K562 (cell line): ENCODE data around the gene RNASET2. TPM values are rescaled to one million over a fixed set of nuclear protein-coding genes. Genes with fewer than 3 reads are reported as not detected.

Source experiments
- ATAC-seq: fragments of 200-7000 bp; cut with Tn5 transposase; 3 replicates; pipeline ENCODE4 v1.9.1; 2020; ENCODE audit warnings: moderate library complexity
- BruUV-seq: library from RNA; stranded (reverse); fragments of 400-500 nt; replicated peaks from 2 replicates; lab custom pipeline; 2021; lab: Mats Ljungman, UMichigan
- CTCF ChIA-PET: fragments of 300-600 bp; formaldehyde crosslinking; extraction: SDS; loops from one replicate; lab custom pipeline; 2021; ENCODE audit warnings: low intra/inter-chr PET ratio; lab: Yijun Ruan, JAX
- POLR2A ChIA-PET: fragments of 300-600, 350-650 bp; sonication (Branson Sonifier 250); formaldehyde crosslinking; extraction: SDS; loops from one replicate; lab custom pipeline; 2021; ENCODE audit warnings: antibody characterized with exemption, inconsistent platforms; lab: Yijun Ruan, JAX
- DNase-seq, 4 experiments: peaks; one replicate each; pipeline versions ENCODE4 v3.0.0 to v3.0.0-alpha.2; 2011 to 2018; ENCODE audit warnings: low spot score in 3 of 4, mixed read lengths in 3 of 4; ENCODE audit errors: extremely low read depth in 1 of 4
- FAIRE-seq: peaks from 2 replicates; lab custom pipeline; 2011; peaks lifted over from hg19 to GRCh38; lab: Jason Lieb, UNC
- H2AFZ ChIP-seq: 2 replicates; pipeline ENCODE4 v1.6.0; 2011; ENCODE audit warnings: low read depth, low read length, control low read depth, inconsistent platforms
- H3K27ac ChIP-seq: fragments of 200-600 bp; 3 replicates; pipeline ENCODE4 v1.8.0; 2011; ENCODE audit warnings: low read depth, mild to moderate bottlenecking, control low read depth, inconsistent platforms, low read length, moderate library complexity, mixed read lengths; ENCODE audit errors: extremely low read depth
- H3K27me3 ChIP-seq, 2 experiments: fragments of 300-600 bp in 1 of 2; 2 replicates in 1 of 2; 3 replicates in 1 of 2; pipeline versions ENCODE4 v1.6.0 to v1.8.0; 2011; ENCODE audit warnings: inconsistent platforms in 2 of 2, low read length in 2 of 2, mild to moderate bottlenecking in 1 of 2, mixed read lengths in 1 of 2, moderate library complexity in 1 of 2; ENCODE audit not compliant: control insufficient read depth in 2 of 2, insufficient read depth in 2 of 2
- H3K36me3 ChIP-seq: fragments of 300-600 bp; 3 replicates; pipeline ENCODE4 v1.8.0; 2011; ENCODE audit warnings: mild to moderate bottlenecking, low read length, inconsistent platforms; ENCODE audit not compliant: control insufficient read depth, insufficient read depth
- H3K4me1 ChIP-seq, 2 experiments: fragments of 200-600 bp in 1 of 2; replicated peaks in 1 of 2; 2 replicates in 1 of 2; 3 replicates in 1 of 2; pipeline versions ENCODE4 v1.5.1 to v1.8.0; 2011; ENCODE audit warnings: inconsistent platforms in 2 of 2, low read length in 2 of 2, mild to moderate bottlenecking in 1 of 2, mixed read lengths in 1 of 2, moderate library complexity in 1 of 2; ENCODE audit not compliant: control insufficient read depth in 2 of 2, insufficient read depth in 2 of 2
- H3K4me2 ChIP-seq: 2 replicates; pipeline ENCODE4 v1.6.1; 2011; ENCODE audit warnings: low read length, control low read depth, inconsistent platforms, mixed read lengths; ENCODE audit not compliant: insufficient read depth
- H3K4me3 ChIP-seq: fragments of 200-600 bp; sonication (generic), shearing (Covaris generic); 2 replicates; pipeline ENCODE4 v1.5.1; 2016; ENCODE audit warnings: control low read depth, inconsistent platforms
- H3K79me2 ChIP-seq: fragments of 200-600 bp; 3 replicates; pipeline ENCODE4 v1.8.0; 2011; ENCODE audit warnings: low read length, inconsistent platforms; ENCODE audit not compliant: control insufficient read depth, insufficient read depth
- H3K9ac ChIP-seq, 2 experiments: 2 replicates each; pipeline versions ENCODE4 v1.6.0 to v1.6.1; 2011; ENCODE audit warnings: low read depth in 2 of 2, low read length in 2 of 2, control low read depth in 1 of 2, inconsistent platforms in 1 of 2, mild to moderate bottlenecking in 1 of 2, mixed read lengths in 1 of 2; ENCODE audit not compliant: insufficient read depth in 1 of 2
- H3K9me1 ChIP-seq: one replicate; pipeline ENCODE4 v1.6.0; 2011; ENCODE audit warnings: inconsistent platforms, mild to moderate bottlenecking, low read length, moderate library complexity; ENCODE audit not compliant: control insufficient read depth, insufficient read depth
- H3K9me3 ChIP-seq: replicated peaks from 2 replicates; pipeline ENCODE4 v1.5.1; 2011; ENCODE audit warnings: low read depth, low read length, inconsistent platforms; ENCODE audit not compliant: control insufficient read depth, insufficient read depth
- H4K20me1 ChIP-seq: replicated peaks from 2 replicates; pipeline ENCODE4 v1.6.1; 2011; ENCODE audit warnings: low read length, inconsistent platforms, mixed read lengths; ENCODE audit not compliant: control insufficient read depth, insufficient read depth
- ARHGAP35 ChIP-seq: fragments of 450-650 bp; IDR thresholded peaks from 2 replicates; pipeline ENCODE4 v1.6.1; 2018; ENCODE audit not compliant: partially characterized antibody
- ETS2 ChIP-seq: IDR thresholded peaks from 2 replicates; pipeline ENCODE4 v1.6.1; 2016; ENCODE audit warnings: borderline replicate concordance, missing genetic modification characterization, mild to moderate bottlenecking, moderate library complexity, missing compliant biosample characterization; ENCODE audit not compliant: poor library complexity, severe bottlenecking
- FOS ChIP-seq: IDR thresholded peaks from 3 replicates; pipeline ENCODE4 v1.6.1; 2011; ENCODE audit not compliant: insufficient read length; ENCODE audit errors: extremely low read depth
- ZNF589 ChIP-seq: fragments of 200-800 bp; sonication (Bioruptor generic); IDR thresholded peaks from 2 replicates; pipeline ENCODE4 v1.6.1; 2016; ENCODE audit warnings: low read depth, missing genetic modification characterization, missing compliant biosample characterization
- WGBS: fragments of 100-300 bp; shearing (Covaris generic); methylation state at CpG from one replicate; pipeline ENCODE4 v1.1.6; 2016; ENCODE audit warnings: low coverage, mixed read lengths; ENCODE audit not compliant: insufficient coverage; ENCODE audit errors: missing lambda C conversion rate; 5-methylcytosine and 5-hydroxymethylcytosine counted together
- in situ Hi-C: fragments of 300-500 bp; cut with MboI; formaldehyde crosslinking; loops from 4 replicates; pipeline ENCODE4 v1.15.0; 2018; ENCODE audit warnings: inconsistent platforms, mixed read lengths
- intact Hi-C: fragments of 100-400 bp; cut with micrococcal nuclease; formaldehyde crosslinking; loops from 2 replicates; pipeline ENCODE4 v1.14.2; 2022
- polyA plus RNA-seq, 8 experiments: library from polyadenylated mRNA; depleted of rRNA in 4 of 8; stranded (reverse) in 5 of 8; unstranded in 3 of 8; fragments of >200 nt; fragmentation: Nextera tagmentation in 2 of 8; fragmentation: Illumina TruSeq in 1 of 8; extraction: Ambion mirVana in 2 of 8; extraction: Trizol in 1 of 8; gene quantifications; 2 replicates each; pipeline versions ENCODE4 v1.2.1 to v1.2.3, GENCODE V29; 2011 to 2014; ENCODE audit warnings: inconsistent platforms in 1 of 8, missing spikeins in 1 of 8
- total RNA-seq, 7 experiments: library from RNA; depleted of rRNA in 6 of 7; stranded (reverse); fragments of >200 nt in 6 of 7; fragmentation: Illumina TruSeq in 2 of 7; extraction: Trizol in 2 of 7; gene quantifications; 2 replicates each; pipeline versions ENCODE4 v1.2.1 to v1.2.3, GENCODE V29; 2011 to 2021; ENCODE audit warnings: low replicate concordance in 1 of 7
- TF ChIP-seq, protein P1 (sequence below), 2 experiments: fragments of 450-650 bp; conservative IDR thresholded peaks; 2 replicates each; pipeline ENCODE4 v1.6.1; 2017; ENCODE audit warnings: mild to moderate bottlenecking in 2 of 2, moderate library complexity in 2 of 2
- TF ChIP-seq, protein P2 (sequence below): fragments of 200-400 bp; formaldehyde crosslinking; IDR thresholded peaks from 2 replicates; pipeline ENCODE4 v1.6.1; 2017; ENCODE audit warnings: mild to moderate bottlenecking, low read depth, low read length, moderate library complexity
- TF ChIP-seq, protein P3 (sequence below): fragments of 450-650 bp; IDR thresholded peaks from 2 replicates; pipeline ENCODE4 v1.6.1; 2016; ENCODE audit warnings: antibody characterized with exemption
- TF ChIP-seq, protein P4 (sequence below): fragments of 450-650 bp; formaldehyde crosslinking; IDR thresholded peaks from 2 replicates; pipeline ENCODE4 v1.4.0; 2020; ENCODE audit warnings: mild to moderate bottlenecking, moderate library complexity

Gene RNASET2
- total and polyA plus RNA-seq, 9 of the 15 experiments (the other 6 are each of a cell fraction or from before 2014, with no cell fraction given) = 7.4 to 141 (median 91.3) TPM

DNA sequence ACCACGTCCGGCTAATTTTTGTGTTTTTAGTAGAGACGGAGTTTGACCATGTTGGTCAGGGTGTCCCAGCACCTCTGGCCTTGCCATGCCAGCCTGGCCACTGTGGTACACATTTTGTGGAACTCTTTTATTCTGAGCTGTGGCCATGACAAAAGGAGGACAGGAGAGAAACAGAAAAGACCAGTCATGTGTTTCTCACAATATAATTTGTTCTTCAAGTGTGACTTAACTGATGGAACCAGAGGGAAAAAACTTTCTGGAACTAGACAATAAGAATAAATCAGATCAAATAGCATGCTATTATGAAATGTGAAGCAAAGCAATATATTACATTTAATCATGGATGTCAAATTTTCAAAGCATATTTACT, 4.2 kb upstream of the RNASET2 start:
- Histone ChIP-seq H3K27ac (no peak overlapping the region), H3K4me1 (peaks cover 19 to 26% of the 10 kb centered on the region in 2 experiments), H3K27me3 (no peaks in the 10 kb centered on the region), H3K36me3 (no peaks in the 10 kb centered on the region), H3K9me3 (peaks cover 5% of the 10 kb centered on the region), H3K4me3 (no peak overlapping the region), H3K79me2 (peaks cover 4% of the 10 kb centered on the region), H4K20me1 (no peaks in the 10 kb centered on the region), H3K4me2 (no peak overlapping the region), H3K9ac (no peak overlapping the region), H2AFZ (no peak overlapping the region), H3K9me1 (no peaks in the 10 kb centered on the region)
- no peak for DNase-seq
- intact Hi-C loops (no loop called here), in situ Hi-C loops (no loop called here)
- ChIA-PET CTCF (no interaction called here), POLR2A (interaction anchor here (0.8 kb wide), 1 partner anchor 14 kb away, joined by 3 read pairs; no protein-coding TSS in a partner anchor)
- WGBS = 88% methylated on average over 3 of the region's 3 CpGs
- BruUV-seq = no TSS peak
- no peak for ATAC-seq
- FAIRE-seq = no peak
- TF ChIP-seq, protein P1, sequence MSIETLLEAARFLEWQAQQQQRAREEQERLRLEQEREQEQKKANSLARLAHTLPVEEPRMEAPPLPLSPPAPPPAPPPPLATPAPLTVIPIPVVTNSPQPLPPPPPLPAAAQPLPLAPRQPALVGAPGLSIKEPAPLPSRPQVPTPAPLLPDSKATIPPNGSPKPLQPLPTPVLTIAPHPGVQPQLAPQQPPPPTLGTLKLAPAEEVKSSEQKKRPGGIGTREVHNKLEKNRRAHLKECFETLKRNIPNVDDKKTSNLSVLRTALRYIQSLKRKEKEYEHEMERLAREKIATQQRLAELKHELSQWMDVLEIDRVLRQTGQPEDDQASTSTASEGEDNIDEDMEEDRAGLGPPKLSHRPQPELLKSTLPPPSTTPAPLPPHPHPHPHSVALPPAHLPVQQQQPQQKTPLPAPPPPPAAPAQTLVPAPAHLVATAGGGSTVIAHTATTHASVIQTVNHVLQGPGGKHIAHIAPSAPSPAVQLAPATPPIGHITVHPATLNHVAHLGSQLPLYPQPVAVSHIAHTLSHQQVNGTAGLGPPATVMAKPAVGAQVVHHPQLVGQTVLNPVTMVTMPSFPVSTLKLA (conservative IDR thresholded peaks at IDR 0.05) = no peak
- TF ChIP-seq FOS (no peak), ETS2 (no peak), ZNF589 (no peak), ARHGAP35 (no peak)
- TF ChIP-seq, protein P2, sequence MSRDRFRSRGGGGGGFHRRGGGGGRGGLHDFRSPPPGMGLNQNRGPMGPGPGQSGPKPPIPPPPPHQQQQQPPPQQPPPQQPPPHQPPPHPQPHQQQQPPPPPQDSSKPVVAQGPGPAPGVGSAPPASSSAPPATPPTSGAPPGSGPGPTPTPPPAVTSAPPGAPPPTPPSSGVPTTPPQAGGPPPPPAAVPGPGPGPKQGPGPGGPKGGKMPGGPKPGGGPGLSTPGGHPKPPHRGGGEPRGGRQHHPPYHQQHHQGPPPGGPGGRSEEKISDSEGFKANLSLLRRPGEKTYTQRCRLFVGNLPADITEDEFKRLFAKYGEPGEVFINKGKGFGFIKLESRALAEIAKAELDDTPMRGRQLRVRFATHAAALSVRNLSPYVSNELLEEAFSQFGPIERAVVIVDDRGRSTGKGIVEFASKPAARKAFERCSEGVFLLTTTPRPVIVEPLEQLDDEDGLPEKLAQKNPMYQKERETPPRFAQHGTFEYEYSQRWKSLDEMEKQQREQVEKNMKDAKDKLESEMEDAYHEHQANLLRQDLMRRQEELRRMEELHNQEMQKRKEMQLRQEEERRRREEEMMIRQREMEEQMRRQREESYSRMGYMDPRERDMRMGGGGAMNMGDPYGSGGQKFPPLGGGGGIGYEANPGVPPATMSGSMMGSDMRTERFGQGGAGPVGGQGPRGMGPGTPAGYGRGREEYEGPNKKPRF = no peak
- TF ChIP-seq, protein P3, sequence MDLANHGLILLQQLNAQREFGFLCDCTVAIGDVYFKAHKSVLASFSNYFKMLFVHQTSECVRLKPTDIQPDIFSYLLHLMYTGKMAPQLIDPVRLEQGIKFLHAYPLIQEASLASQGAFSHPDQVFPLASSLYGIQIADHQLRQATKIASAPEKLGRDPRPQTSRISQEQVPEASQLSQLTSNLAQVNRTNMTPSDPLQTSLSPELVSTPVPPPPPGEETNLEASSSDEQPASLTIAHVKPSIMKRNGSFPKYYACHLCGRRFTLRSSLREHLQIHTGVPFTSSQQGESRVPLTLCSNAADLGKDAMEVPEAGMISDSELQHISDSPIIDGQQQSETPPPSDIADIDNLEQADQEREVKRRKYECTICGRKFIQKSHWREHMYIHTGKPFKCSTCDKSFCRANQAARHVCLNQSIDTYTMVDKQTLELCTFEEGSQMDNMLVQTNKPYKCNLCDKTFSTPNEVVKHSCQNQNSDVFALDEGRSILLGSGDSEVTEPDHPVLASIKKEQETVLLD = no peak
- TF ChIP-seq, protein P4, sequence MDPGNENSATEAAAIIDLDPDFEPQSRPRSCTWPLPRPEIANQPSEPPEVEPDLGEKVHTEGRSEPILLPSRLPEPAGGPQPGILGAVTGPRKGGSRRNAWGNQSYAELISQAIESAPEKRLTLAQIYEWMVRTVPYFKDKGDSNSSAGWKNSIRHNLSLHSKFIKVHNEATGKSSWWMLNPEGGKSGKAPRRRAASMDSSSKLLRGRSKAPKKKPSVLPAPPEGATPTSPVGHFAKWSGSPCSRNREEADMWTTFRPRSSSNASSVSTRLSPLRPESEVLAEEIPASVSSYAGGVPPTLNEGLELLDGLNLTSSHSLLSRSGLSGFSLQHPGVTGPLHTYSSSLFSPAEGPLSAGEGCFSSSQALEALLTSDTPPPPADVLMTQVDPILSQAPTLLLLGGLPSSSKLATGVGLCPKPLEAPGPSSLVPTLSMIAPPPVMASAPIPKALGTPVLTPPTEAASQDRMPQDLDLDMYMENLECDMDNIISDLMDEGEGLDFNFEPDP (CRISPR knock-in tag) = no peak
